ENCODE data around the gene ALOX12B.

DNA sequence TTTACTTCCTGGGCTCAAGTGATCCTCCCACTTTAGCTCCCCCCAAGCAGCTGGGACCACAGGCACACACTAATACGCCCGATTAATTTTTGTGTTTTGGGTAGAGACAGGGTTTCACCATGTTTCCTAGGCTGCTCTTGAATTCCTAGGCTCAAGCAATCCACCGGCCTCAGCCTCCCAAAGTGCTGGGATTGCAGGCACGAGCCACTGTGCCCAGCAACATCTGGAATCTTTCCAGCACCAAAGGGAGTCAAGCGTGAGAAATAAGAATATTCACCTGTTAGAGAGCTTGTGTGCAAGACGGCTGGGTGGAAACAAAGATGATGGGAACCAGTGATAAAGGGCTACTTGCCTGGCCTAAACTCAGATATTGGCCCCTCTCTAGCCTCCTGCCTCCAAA, 14.2 kb upstream of the ALOX12B start:
- TF ChIP-seq, protein P1, sequence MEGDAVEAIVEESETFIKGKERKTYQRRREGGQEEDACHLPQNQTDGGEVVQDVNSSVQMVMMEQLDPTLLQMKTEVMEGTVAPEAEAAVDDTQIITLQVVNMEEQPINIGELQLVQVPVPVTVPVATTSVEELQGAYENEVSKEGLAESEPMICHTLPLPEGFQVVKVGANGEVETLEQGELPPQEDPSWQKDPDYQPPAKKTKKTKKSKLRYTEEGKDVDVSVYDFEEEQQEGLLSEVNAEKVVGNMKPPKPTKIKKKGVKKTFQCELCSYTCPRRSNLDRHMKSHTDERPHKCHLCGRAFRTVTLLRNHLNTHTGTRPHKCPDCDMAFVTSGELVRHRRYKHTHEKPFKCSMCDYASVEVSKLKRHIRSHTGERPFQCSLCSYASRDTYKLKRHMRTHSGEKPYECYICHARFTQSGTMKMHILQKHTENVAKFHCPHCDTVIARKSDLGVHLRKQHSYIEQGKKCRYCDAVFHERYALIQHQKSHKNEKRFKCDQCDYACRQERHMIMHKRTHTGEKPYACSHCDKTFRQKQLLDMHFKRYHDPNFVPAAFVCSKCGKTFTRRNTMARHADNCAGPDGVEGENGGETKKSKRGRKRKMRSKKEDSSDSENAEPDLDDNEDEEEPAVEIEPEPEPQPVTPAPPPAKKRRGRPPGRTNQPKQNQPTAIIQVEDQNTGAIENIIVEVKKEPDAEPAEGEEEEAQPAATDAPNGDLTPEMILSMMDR (conservative IDR thresholded peaks at IDR 0.05): no peak
- TF ChIP-seq EZH2 (IDR thresholded peaks at IDR 0.05; ENCODE audit: low read depth): no peak

All from PC-9 (cell line).